GM23338 (cell line): ENCODE data around the gene DHRS13.

Experiments used
- CREB1 ChIP-seq: fragments of 250-450 bp; sonication (Bioruptor Pico); IDR thresholded peaks from 2 replicates; pipeline ENCODE4 v1.5.0; 2020; ENCODE audit warnings: low read depth, mild to moderate bottlenecking, moderate library complexity
- CTCF ChIP-seq, 2 experiments: fragments of 200-600 bp in 1 of 2; sonication (generic) in 1 of 2; conservative IDR thresholded peaks; 2 replicates each; pipeline versions ENCODE4 v1.5.1 to v1.6.1; 2016 to 2017; ENCODE audit warnings: antibody characterized with exemption in 2 of 2, low read depth in 2 of 2, mild to moderate bottlenecking in 2 of 2, moderate library complexity in 1 of 2
- ETS1 ChIP-seq: IDR thresholded peaks from 2 replicates; pipeline ENCODE4 v1.6.1; 2016; ENCODE audit warnings: antibody characterized with exemption
- POLR2AphosphoS5 ChIP-seq: IDR thresholded peaks from 2 replicates; pipeline ENCODE4 v1.6.1; 2016; ENCODE audit warnings: antibody characterized with exemption, low read depth
- ZNF331 ChIP-seq: fragments of 250-450 bp; sonication (Bioruptor Pico); IDR thresholded peaks from 2 replicates; pipeline ENCODE4 v1.5.0; 2020; ENCODE audit warnings: low read depth, mild to moderate bottlenecking, moderate library complexity

- TF ChIP-seq CTCF (conservative IDR thresholded peaks at IDR 0.05; ENCODE audit: low read depth in 2 of 2), result no peak
- TF ChIP-seq CREB1 (CRISPR knock-in tag), result no peak
- TF ChIP-seq POLR2AphosphoS5, result no peak
- no peak for TF ChIP-seq ZNF331
- TF ChIP-seq ETS1, result no peak
These were observed 44.8 kb upstream of the DHRS13 start for GRCh38 chr17:28947639-28948038.
